Gastrocnemius medialis (tissue), 4 donors: ENCODE measurements around the gene CBFA2T2. TPM values are rescaled to one million over a fixed set of nuclear protein-coding genes. Genes with fewer than 3 reads are reported as not detected.
A peak's percentile ranks its signal among the peaks of the same experiment; 100 is the strongest.

ENCODE experiments used
- ATAC-seq, 2 donors: fragments of 150-250 bp; one replicate each; pipeline ENCODE4 v1.9.1; 2016
- DNase-seq, 2 donors: peaks; one replicate each; pipeline ENCODE4 v3.0.0-alpha.2; 2019
- H3K27ac ChIP-seq, 4 donors: fragments of 200-600 bp; sonication (generic); 1 replicate in 1 of 4; 2 replicates in 3 of 4; pipeline ENCODE4 v1.5.1; 2016 to 2018; ENCODE audit warnings: mild to moderate bottlenecking in 2 of 4, moderate library complexity in 1 of 4
- H3K27me3 ChIP-seq, 3 donors: fragments of 200-600 bp; sonication (generic) in 2 of 3; 1 replicate in 1 of 3; 2 replicates in 2 of 3; pipeline versions ENCODE4 v1.5.1 to v1.6.0; 2016 to 2019; ENCODE audit warnings: mild to moderate bottlenecking in 1 of 3, moderate library complexity in 1 of 3
- H3K36me3 ChIP-seq, 2 donors: fragments of 200-600 bp; sonication (generic) in 1 of 2; one replicate each; pipeline ENCODE4 v1.5.1; 2017 to 2018
- H3K4me1 ChIP-seq, 2 donors: fragments of 200-600 bp; sonication (generic) in 1 of 2; one replicate each; pipeline ENCODE4 v1.5.1; 2016 to 2017; ENCODE audit warnings: mild to moderate bottlenecking in 2 of 2
- H3K4me3 ChIP-seq, 4 donors: fragments of 200-600 bp; sonication (generic) in 3 of 4; 1 replicate in 1 of 4; 2 replicates in 3 of 4; pipeline ENCODE4 v1.5.1; 2016 to 2019; ENCODE audit warnings: mild to moderate bottlenecking in 2 of 4
- H3K9me3 ChIP-seq, 3 donors: fragments of 200-600 bp; sonication (generic) in 2 of 3; 1 replicate in 1 of 3; 2 replicates in 2 of 3; pipeline ENCODE4 v1.5.1; 2016 to 2019
- POLR2A ChIP-seq, 2 donors: fragments of 450-650 bp; IDR thresholded peaks; one replicate each; pipeline ENCODE4 v1.6.1; 2017; ENCODE audit warnings: antibody characterized with exemption in 2 of 2, mild to moderate bottlenecking in 2 of 2, moderate library complexity in 2 of 2
- in situ Hi-C, 4 donors: fragments of 200-750 bp; cut with MboI; loops; one replicate each; pipeline versions ENCODE4 v1.15.0 to v1.8.0; 2017; ENCODE audit warnings: low sequenced_read_pairs in 4 of 4
- intact Hi-C: fragments of 100-400 bp; cut with DNase I; formaldehyde crosslinking; loops from one replicate; pipeline ENCODE4 v1.15.1; 2023; ENCODE audit warnings: low total_unique reads
- total RNA-seq, 4 donors: library from RNA; depleted of rRNA; stranded (reverse); fragments of >200 nt; gene quantifications; one replicate each; pipeline versions ENCODE4 v1.1.0 to v1.2.3, GENCODE V29; 2016
- TF ChIP-seq, protein P1 (sequence below), 5 experiments: fragments of 450-650 bp in 3 of 5; fragments of 200-600 bp in 2 of 5; sonication (generic) in 2 of 5; IDR thresholded peaks in 4 of 5; conservative IDR thresholded peaks in 1 of 5; 1 replicate in 4 of 5; 2 replicates in 1 of 5; pipeline ENCODE4 v1.5.1; 2016 to 2019; ENCODE audit warnings: antibody characterized with exemption in 5 of 5, mild to moderate bottlenecking in 3 of 5, moderate library complexity in 3 of 5

Gene CBFA2T2
- total RNA-seq, 4 donors from 2014 or later = 6.9 to 8.9 (median 7.9) TPM

DNA sequence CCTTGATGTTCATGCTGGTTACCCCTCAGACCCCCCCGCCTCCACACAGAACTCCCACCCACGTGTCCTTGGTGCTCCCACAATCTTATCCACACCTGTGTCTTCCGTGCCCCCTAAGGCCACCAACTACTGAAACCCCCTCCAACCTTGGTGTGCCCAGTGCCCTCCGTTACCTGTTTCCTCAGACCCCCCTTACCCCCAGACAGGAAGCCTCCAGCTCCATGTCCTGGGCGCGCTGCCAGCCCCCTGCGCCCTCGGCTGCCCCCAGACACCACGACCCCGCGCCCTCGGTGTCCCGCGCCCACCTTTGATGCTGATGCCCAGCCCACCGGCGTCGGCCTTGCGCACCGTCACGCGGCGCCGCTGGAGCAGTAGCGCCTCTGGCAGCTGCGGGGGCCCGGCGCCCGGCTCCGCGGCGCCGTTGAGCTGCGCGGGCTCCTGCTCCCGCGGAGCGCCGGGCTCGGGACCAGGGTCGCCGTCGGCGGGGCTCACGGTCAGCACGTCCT, 46.8 kb upstream of the CBFA2T2 start:
- Histone ChIP-seq H3K9me3 (no peaks in the 10 kb centered on the region), H3K27me3 (no peaks in the 10 kb centered on the region), H3K4me3 (peak overlapping the region; percentile 71 to 98 (median 78)), H3K36me3 (no peaks in the 10 kb centered on the region), H3K27ac (peak overlapping the region; percentile 97 to 98 (median 98)), H3K4me1 (peaks cover 34 to 47% of the 10 kb centered on the region in 2 donors)
- TF ChIP-seq POLR2A (IDR thresholded peaks at IDR 0.05) = no peak
- TF ChIP-seq, protein P1, sequence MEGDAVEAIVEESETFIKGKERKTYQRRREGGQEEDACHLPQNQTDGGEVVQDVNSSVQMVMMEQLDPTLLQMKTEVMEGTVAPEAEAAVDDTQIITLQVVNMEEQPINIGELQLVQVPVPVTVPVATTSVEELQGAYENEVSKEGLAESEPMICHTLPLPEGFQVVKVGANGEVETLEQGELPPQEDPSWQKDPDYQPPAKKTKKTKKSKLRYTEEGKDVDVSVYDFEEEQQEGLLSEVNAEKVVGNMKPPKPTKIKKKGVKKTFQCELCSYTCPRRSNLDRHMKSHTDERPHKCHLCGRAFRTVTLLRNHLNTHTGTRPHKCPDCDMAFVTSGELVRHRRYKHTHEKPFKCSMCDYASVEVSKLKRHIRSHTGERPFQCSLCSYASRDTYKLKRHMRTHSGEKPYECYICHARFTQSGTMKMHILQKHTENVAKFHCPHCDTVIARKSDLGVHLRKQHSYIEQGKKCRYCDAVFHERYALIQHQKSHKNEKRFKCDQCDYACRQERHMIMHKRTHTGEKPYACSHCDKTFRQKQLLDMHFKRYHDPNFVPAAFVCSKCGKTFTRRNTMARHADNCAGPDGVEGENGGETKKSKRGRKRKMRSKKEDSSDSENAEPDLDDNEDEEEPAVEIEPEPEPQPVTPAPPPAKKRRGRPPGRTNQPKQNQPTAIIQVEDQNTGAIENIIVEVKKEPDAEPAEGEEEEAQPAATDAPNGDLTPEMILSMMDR (IDR thresholded peaks at IDR 0.05 in 4 of 5, conservative IDR thresholded peaks at IDR 0.05 in 1 of 5) = no peak
- peak; percentile 23 to 31 for ATAC-seq
- intact Hi-C loops = no loop called here
- in situ Hi-C loops = no loop called here
- DNase-seq = peak in 1 of 2 donors; percentile 45

- Histone ChIP-seq H3K4me1 (peaks cover 34 to 44% of the 10 kb centered on the region in 2 donors), H3K27me3 (no peaks in the 10 kb centered on the region), H3K9me3 (no peaks in the 10 kb centered on the region), H3K27ac (peak within 1 kb of the TSS; percentile 97 to 98 (median 98)), H3K4me3 (peak within 1 kb of the TSS; percentile 71 to 98 (median 78)), H3K36me3 (no peaks in the 10 kb centered on the region)
- DNase-seq (peak; percentile 96 to 98), ATAC-seq (peak; percentile 70)
- intact Hi-C loops (loop anchor here (1.0 to 2.0 kb wide), 2 partner anchors 42 to 45 kb away; partner anchors contain the start of gene CDK5RAP1), in situ Hi-C loops (no loop called here)
- TF ChIP-seq, protein P1 (IDR thresholded peaks at IDR 0.05 in 4 of 5, conservative IDR thresholded peaks at IDR 0.05 in 1 of 5) = peak in 1 of 5 experiments; percentile 4
- peak; percentile 94 to 95 for TF ChIP-seq POLR2A (IDR thresholded peaks at IDR 0.05)
Measured at GRCh38 chr20:33443512-33444239, 46.2 kb upstream of the CBFA2T2 start, which contains the start of gene SNTA1. SNTA1 (minus strand) TSS chr20:33443763; CDS start chr20:33443620, 143 bp downstream.

- in situ Hi-C loops = no loop called here
- Histone ChIP-seq H3K4me3 (peak overlapping the region; percentile 71 to 98 (median 78)), H3K36me3 (no peaks in the 10 kb centered on the region), H3K27me3 (no peaks in the 10 kb centered on the region), H3K9me3 (no peaks in the 10 kb centered on the region), H3K4me1 (peaks cover 28 to 33% of the 10 kb centered on the region in 2 donors), H3K27ac (peak overlapping the region; percentile 97 to 98 (median 98))
- intact Hi-C loops = loop anchor here (1.0 to 2.0 kb wide), 3 partner anchors 29 to 44 kb away; partner anchors contain the start of gene CDK5RAP1
- no peak for TF ChIP-seq POLR2A (IDR thresholded peaks at IDR 0.05)
- TF ChIP-seq, protein P1 (IDR thresholded peaks at IDR 0.05 in 4 of 5, conservative IDR thresholded peaks at IDR 0.05 in 1 of 5) = peak; percentile 31 to 64 (median 50)
- ATAC-seq (peak; percentile 52 to 55), DNase-seq (peak; percentile 32 to 72)
Measured at GRCh38 chr20:33444797-33445560, 44.9 kb upstream of the CBFA2T2 start.

DNA sequence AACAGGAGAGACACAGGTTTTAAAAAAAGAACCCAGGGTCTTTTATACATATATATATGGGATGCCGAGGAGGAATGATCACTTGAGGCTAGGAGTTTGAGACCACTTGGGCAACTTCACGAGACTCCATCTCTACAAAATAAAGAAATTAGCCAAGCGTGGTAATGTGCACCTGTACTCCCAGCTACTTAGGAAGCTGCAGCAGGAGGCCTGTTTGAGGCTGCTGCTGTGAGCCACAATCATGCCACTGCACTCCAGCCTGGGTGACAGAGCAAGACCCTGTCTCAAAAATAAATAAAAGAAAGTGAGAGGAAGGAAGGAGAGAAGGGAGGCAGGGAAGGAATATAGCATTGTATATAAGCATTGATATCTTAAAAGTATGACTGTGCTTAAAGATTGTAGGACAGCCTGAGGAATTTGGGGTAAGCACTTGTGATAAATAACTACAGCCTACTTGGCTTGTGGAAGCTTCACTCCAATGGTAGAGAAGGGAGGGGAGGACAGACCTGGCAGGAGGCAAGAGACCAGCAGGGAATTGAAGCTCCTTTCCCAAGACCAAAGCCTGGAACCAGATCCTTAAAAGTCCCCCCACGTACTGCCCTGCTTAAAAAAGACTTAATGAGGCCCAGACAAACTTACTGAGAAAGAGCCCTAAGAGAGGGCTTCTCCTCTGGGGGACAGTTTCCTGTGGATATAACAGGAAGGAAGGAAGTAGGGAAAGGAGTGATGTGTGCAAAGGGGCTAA, 43.8 kb upstream of the CBFA2T2 start:
- Histone ChIP-seq H3K9me3 (no peaks in the 10 kb centered on the region), H3K4me1 (peaks cover 23 to 28% of the 10 kb centered on the region in 2 donors), H3K27ac (no peak overlapping the region), H3K27me3 (no peaks in the 10 kb centered on the region), H3K4me3 (no peak overlapping the region), H3K36me3 (no peaks in the 10 kb centered on the region)
- intact Hi-C loops (loop anchor here (1.0 to 2.0 kb wide), 2 partner anchors 30 to 43 kb away; no protein-coding TSS in a partner anchor), in situ Hi-C loops (no loop called here)
- ATAC-seq = no peak
- no peak for TF ChIP-seq POLR2A (IDR thresholded peaks at IDR 0.05)
- TF ChIP-seq, protein P1 (IDR thresholded peaks at IDR 0.05 in 4 of 5, conservative IDR thresholded peaks at IDR 0.05 in 1 of 5) = no peak
- DNase-seq = no peak
